Left kidney (tissue), 2 donors: ENCODE measurements around the gene FTCD. TPM values are rescaled to one million over a fixed set of nuclear protein-coding genes. Genes with fewer than 3 reads are reported as not detected.

Experiments used
- DNase-seq: peaks from one replicate; pipeline ENCODE4 v3.0.0-alpha.2; 2013
- polyA plus RNA-seq: library from polyadenylated mRNA; unstranded; fragments of 120-200 nt; gene quantifications from one replicate; pipeline ENCODE4 v1.2.1, GENCODE V29; 2013; ENCODE audit not compliant: insufficient read length

The FTCD gene
- polyA plus RNA-seq, 1 donor = 34.1 TPM

DNA sequence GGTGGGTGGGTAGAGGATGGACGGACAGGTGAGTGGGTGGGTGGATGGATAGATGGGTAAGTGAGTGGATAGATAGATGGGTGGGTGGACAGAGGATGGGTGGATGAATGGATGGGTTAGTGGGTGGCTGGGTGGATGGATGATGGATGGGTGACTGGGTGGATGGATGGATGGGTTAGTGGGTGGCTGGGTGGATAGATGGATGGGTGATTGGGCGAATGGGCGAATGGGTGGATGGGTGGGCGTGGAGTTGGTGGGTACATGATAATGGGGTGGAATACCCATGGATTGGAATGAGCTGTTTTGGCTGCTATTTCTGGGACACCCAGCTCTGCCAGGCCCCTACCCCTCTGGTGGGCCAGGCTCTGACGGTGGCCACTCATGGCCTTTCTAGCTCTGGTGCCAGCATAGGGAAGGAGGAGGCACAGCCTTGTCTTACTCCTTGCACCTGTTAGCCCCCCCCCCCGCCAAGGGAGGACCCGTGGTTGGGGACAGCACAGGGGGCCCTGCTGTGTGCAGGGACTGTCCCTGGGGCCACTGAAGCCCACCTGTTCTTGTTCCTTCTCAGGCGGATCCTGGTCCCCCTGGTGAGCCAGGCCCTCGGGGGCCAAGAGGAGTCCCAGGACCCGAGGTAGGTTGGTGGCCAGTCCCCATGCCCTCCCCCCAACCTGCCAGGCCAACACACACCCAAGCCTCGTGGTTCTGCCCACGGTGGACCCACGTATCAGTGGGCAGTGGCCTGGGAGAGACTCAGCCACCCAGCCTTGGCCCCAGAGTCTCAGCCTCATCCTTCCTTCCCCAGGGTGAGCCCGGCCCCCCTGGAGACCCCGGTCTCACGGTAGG is 31.1 kb downstream of the FTCD start:
- DNase-seq = no peak

DNA sequence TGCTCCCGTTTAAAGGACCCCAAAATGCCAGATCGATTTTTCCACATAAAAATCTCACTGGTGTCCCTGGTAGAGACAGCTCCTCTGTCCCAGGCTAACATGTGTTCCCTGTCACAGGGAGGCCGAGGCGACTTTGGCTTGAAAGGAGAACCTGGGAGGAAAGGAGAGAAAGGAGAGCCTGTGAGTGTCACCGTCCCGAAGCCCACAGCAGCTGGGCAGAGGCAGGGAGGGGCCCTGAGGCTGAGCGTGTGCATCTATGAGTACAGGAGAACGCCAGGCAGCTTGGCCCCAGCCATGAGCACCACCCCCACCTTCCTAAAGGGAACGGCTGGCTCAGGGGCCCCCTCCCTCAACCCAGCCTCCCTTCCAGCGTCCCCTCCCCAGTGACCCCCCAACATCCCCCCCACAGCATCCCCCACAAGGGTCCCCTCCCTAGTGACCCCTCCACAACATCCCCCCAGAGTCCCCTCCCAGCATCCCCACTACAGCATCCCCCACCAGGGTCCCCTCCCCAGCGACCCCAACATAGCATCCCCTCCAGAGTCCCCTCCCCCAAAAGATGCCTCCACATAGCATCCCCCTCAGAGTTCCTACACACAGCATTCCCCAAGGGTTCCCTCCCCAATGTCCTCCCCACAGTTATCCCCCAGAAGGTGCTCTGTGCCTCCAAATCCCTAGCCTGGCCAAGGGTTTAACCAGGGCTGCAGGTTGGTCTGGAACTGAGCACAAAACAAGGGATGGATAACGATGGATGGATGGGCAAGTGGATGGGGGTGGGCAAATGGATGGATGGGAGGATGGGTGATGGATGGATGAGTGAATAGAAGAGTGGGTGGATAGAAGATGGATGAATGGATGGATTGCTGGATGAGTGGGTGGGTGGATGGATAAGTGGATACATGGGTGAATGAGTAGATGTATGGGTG is 32.4 kb downstream of the FTCD start:
- DNase-seq = no peak

DNA sequence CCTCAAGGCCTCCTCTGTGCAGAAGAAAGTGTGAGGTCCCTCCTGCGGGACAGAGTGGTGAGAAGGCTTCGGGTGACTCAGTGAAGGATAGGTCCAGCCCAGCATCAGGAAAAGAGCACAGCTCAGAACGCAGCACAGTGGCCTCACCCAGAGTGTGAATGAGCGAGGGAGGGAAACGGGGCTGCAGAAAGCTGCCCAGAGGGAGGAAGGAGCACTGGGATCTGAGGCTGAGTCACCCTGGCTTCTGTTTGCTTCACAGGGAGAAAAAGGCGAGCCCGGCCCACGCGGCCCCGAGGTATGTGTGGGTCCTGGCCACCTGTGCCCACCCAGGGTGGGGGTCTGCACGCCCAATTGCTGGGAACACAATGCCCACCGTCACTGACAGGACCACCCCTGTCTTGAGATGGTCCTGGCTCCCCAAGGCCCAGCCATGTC is 33.1 kb downstream of the FTCD start:
- DNase-seq = no peak

DNA sequence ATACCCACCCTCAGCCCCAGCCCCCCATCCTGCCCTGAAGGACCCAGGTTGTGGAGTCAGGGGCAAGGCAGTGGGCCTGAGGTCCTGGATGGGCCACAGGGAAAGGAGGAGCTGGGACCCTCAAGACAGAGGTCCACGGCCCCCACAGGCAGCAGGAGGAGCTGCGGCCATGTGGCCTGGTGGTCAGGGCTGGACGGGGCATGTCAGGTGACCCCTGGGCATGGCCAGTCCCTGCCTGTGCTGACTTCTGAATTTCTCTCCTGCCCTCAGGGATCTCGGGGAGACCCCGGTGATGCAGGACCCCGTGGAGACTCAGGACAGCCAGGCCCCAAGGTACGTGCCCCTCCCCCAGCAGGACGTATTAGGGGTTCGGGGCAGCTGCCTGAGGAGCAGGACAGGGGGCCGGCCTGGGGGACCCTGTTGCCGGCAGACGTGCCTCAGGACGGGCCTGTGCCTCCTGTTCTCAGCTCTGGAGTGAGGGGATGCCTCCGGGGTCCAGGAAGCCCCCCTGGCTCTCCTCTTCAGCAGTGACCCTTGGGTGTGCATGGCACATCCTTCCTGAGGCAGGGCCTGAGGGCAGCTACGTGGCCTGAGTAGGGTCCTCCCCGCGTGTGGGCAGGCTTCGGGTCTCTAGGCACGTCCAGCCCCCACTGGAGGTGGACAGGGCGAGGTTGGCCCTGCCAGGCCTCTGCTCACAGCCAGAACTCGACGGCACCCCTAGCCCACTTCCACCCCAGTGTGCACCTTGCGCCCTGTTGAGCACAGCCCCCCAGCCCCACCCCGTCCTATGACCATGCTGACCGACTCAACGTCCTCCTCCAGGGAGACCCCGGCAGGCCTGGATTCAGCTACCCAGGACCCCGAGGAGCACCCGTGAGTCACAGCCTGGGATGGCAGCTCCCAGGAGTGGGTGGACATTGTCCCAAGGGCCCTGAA is 33.8 kb downstream of the FTCD start:
- DNase-seq = no peak

DNA sequence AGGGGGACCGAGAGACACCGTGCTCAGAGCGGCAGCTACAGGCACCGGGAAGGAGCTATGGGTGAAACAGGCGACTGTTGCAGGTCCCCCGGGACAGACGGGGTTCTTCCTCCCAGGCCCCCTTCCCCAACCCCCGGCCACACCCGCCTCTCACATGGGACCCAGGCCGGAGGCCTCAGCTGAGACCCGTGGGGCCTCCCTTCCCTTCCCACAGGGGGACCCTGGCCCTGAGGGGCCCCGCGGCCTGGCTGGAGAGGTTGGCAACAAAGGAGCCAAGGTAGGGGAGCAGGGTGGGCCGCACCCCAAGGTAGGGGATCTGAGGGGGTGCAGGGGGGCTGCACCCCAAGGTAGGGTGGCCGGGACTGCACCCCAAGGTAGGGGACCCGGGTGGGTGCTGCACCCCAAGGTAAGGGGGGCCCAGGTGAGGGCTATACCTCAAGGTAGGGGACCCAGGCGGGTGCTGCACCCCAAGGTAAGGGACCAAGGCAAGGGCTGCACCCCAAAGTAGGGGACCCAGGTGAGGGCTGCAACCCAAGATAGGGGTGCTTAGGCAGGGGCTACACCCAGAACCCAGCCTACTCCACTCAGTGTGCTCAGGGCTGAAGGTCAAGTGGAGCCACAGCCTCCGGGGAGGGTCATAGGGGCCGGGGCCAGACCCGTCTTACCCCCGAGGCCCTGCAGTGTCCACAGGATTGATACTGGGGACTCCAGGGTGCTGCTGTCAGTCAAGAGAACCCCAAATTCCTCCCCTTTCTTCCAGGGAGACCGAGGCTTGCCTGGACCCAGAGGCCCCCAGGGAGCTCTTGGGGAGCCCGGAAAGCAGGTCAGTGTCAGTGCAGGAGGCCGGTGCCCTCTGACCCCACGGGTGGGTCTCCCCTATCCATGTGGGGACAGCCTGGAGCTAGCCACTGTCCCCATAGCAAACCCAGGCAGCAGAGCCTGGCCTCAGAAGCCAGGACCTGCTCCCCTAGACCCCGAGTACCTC is 34.8 kb downstream of the FTCD start:
- DNase-seq = no peak

DNA sequence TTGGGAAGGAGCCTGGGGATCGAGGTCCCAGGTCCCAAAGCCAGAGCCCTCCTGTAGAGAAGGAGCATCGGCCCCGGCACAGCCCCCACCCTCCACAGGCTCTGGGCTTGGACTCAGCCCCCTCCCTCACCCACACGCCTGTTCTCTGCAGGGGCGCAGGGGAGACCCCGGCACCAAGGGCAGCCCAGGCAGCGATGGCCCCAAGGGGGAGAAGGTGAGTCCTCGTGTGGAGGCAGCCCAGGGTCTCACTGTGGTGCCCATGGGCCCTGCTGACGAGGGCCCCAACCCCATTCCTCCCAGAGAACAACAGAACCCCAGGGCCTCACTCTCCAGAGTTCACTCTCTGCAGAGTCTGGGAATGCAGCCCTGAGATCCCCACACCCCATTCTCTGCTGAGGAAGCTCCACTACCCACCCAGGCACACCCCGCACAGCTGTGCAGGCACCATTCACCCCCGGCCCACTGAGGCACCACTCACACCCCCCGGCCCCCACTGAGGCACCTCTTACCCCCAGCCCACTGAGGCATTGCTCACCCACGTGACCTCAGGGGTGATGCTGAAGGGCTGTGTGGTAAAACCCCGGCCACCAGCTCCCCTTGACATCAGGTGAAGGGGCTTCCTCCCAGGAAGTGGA is 35.6 kb downstream of the FTCD start:
- no peak for DNase-seq

DNA sequence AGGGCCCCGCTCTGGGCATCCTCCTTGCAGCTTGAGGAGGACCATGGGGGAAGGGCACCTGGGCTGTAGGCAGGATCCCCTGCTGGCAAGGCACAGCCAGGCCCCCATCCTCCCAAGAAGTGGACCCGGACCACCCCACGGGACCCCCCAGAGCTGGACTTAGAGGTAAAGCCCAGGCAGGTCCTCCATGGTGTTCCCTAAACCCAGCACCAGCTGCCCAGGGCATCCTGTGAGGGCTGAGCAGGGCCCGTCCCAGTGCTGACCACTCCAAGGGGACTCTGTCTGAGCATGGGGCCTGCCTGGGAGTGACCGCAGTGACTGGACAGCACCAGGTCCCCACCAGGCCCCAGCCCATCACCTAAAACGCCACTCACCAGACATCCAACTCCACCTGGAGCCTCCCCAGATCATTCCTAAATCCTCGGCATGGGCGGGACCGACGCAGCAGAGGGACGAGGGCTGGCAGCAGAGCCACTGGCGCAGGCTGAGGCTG is 36.2 kb downstream of the FTCD start:
- DNase-seq = no peak

DNA sequence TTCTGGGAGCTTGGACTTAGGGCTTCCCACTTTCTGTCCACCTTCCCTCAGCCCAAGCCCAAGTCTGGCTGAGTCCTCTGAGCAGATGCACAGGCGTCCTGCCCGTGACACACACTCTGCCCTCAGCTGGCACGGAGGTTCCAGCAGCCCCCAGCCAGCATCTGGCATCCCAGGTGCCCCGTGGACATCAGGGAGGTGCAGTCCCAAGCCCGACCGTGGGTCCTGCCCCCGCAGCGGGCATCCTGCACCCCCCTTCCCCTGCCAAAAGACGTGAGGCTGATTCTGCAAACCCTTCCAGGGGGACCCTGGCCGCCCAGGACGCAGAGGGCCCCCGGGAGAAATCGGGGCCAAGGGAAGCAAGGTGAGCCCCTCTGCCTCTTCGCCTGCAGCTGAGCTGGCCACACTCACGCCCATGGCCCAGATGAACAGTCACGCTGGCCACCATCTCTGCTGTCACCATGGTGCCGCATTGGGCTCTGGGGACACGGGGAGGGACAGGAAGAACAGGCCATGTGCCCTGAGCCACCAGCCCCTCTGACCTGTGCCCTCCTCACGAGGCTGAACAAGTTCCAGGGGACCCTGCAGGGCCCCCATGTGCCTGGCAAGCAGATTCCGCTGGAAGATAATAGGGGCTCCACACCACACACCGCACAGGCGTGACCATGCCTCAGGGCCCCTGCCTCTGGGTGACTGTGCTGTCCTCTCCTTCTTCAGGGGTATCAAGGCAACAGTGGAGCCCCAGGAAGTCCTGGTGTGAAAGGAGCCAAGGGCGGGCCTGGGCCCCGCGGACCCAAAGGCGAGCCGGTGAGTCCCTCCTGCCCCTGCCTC is 36.8 kb downstream of the FTCD start:
- DNase-seq = no peak

DNA sequence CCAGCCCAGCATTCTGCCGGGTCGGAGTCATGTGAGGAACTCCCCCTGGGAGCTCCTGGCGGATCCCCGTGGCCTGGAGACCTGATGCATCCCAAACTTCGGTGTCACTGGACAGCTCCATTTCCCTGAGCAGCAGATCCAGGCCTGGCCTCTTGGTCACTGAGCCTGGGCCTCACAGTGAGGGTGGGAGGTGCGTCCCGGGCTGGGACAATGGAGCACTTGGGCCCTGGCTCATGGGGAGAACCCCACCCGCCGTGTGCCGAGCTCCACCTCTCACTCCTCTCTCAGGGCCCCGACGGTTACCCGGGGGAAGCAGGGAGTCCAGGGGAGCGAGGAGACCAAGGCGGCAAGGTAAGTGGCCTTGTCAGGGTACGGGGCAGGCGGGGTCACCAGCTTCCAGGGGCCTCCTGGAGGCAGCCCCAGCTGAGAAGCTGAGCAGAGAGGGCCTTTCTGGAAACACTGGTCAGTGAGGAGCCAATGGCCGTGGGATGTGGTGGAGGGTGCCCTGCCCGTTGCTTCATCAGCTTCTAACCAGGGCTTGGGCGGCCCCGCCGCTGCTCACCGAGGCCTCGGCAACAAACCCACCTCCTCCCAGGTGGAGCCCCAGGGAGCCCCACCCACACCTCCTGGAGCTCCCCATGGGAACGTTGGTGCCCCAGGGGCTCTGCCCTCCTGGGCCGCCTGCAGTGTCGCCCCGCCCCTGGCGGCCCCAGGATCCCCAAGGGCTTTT is 37.6 kb downstream of the FTCD start:
- no peak for DNase-seq

DNA sequence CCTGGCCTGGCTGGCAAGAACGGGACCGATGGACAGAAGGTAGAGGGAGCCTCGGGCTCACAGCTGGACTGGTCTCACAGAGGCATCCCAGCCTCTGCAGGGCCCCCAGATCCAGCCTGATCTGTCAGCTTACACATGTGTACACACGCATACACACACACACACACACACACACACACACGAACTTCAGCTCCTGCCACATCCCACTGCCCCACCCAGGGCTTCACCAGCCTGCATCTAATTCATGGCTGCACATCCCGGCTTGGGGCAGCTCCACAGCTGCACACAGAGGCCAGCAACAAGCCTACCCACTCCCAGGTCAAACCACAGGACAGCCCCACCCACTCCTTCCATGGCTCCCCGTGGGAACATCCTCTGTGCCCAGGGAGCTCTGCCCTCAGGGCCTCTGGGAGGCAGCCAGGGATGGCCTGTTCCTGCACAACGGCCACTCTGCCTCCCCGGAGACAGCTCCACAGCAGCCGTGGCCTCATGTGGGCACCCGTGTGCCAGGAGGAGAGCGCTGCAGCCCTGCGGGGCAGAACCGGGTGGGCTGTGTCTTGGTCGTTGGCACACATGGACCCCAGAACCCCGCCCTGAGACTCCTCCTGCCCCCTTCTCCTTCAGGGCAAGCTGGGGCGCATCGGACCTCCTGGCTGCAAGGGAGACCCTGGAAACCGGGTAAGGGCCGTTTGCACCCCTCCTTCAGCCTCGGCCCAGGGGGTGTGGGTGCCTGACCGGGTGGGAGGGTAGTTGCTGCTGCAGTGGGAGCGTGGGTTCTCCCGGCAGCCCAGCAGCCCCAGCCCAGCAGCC is 38.4 kb downstream of the FTCD start:
- DNase-seq = no peak

DNA sequence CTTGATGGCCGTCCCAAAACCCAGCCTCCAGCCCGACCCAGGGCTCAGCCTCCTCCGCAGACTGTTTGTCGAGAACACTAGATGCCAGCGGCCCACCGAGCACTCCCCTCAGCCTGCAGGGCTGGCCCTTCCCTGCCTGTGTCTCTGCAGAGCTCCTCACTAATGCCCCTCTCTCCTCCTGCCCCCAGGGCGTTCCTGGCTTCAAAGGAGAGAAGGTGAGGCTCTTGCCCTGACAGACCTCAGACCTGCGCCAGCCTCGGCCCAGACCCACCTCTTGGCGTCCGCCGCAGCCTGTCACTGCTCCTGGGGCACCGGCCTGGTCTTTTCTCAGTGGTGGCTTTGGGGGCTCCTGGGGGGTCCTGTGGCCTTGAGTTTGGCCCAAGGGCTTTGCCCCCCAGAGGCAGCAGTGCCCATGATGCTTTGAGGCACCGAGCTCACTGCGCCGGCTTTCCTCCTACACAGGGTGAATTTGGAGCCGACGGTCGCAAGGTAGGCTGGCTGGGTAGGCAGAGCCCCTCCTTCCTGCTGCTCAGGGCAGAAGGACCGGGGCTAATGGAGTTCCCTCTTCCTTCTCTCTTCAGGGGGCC is 39.1 kb downstream of the FTCD start:
- no peak for DNase-seq

DNA sequence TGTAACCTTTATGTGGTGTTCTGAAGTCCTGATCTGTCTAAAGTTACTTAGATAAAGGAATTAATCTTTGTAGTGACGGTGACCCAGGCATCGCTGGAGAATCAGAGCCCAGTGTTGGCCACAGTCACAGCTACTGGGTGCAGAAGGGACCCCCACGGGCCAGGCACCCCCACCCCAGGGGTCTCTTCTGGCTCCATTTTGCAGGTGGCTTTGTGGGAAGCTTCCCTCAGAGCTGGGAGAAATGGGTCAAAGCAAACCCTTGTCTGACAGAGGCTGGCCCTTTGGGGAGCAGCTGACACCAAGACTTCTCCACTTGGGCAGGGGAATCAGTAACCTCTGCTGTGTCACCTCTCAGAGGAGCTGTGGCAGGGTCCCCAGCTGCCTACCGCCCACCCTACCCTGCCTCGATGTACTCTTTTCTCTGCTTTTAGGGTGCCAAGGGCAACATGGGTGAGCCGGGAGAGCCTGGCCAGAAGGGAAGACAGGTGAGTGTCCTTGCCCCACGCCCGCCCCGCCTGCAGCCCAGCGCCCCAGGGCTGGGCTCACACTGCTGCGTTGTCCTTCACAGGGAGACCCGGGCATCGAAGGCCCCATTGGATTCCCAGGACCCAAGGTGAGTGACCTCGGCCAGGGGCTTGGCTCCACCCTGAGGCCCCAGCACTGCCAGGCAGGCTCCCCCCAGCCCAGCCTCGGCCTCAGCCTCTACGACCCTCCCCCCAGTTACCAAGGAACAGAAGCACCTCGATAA is 39.8 kb downstream of the FTCD start:
- no peak for DNase-seq

DNA sequence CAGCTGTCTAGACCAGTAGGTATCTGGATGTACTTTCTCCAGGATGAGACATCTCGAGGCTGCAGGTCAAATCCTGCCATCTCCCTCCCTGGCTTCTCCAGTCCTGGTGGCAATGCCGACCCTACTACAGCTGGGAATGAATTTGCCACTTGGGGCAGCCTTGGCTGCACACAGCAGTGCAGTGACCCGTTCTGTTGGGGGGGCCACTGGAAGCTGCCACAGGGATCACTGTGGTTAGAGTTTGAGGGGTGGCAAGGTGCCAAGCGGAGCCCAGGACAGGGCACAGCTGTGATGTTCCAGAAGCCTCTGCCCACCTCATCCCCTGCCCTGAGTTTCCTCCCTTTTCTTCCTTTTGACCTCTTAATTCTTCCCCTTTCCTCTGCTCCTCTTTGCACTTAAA is 40.4 kb downstream of the FTCD start:
- no peak for DNase-seq

DNA sequence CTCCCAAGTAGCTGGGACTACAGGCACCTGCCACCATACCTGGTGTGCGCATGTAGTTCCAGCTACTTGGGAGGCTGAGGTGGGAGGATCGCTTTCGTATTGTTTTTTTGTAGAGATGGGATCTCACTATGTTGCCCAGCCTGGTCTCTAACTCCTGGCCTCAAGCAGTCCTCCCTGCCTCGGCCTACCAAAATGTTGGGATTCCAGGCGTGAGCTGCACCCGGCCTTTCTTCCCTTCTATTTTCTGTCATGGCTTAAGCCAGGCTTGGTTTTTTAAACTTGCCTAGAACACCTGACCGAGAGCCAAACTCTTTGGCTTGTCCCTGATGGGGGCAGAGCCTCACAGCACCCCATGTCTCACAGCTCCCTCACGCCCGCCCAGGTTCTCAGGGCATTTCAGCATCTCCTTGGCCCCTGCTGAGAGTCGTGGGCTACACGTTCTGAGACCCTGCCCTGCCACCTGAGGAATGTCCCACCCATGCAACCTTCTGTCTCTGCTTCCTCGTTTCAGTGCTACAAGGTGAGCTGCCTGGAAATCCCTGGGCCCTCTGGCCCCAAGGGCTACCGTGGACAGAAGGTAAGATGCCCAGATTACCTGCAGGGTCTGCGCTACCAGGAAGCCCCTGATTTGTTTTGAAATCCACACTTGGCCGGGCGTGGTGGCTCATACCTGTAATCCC is 41.7 kb downstream of the FTCD start:
- DNase-seq = no peak

DNA sequence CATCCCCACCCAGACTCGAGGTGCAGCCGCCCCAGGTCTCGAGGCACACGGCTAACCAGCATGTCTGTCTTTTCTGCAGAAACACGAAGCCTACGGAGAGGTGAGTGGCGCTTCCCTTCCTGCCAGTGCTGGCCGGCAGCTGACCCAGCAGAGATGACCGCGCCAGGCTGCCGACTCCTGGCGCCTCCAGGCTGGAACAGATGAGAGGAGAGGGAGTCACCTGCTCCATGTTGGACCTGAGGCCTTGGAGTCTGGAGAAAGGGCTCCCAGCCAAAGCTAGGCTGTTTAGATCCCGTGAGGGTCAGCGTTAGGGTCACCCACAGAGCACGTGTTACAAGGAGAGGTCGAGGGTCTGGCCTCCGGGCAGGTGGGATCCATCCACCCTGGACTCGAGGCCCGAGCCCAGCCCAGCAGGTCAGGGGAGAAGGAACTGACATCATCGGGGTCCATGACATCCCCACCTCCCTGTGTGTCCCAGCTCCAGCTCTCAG is 42.6 kb downstream of the FTCD start:
- no peak for DNase-seq
